GM12878 (cell line): ENCODE results near the gene MAML2. TPM values are rescaled to one million over a fixed set of nuclear protein-coding genes. Genes with fewer than 3 reads are reported as not detected.

Source experiments
- ATAC-seq: fragments of 200-7000 bp; cut with Tn5 transposase; 3 replicates; pipeline ENCODE4 v1.9.1; 2020; ENCODE audit warnings: mild to moderate bottlenecking, moderate library complexity
- BruUV-seq: library from RNA; stranded (reverse); fragments of 400-500 nt; replicated peaks from 2 replicates; lab custom pipeline; 2021; lab: Mats Ljungman, UMichigan
- CTCF ChIA-PET: fragments of 300-600 bp; sonication (Branson Sonifier 250); formaldehyde crosslinking; extraction: SDS; loops from one replicate; lab custom pipeline; 2021; ENCODE audit warnings: inconsistent platforms; lab: Yijun Ruan, JAX
- POLR2A ChIA-PET: fragments of 350-600 bp; formaldehyde crosslinking; extraction: SDS; loops from one replicate; lab custom pipeline; 2021; ENCODE audit warnings: inconsistent platforms; lab: Charles Lee
- RAD21 ChIA-PET: fragments of 300-600 bp; sonication (Branson Sonifier 250); formaldehyde crosslinking; loops from one replicate; lab custom pipeline; 2023; ENCODE audit warnings: antibody characterized with exemption; ENCODE audit not compliant: unreplicated experiment; lab: Charles Lee
- SMC1A ChIA-PET: fragments of 300-600 bp; sonication (Branson Sonifier 250); formaldehyde crosslinking; loops from one replicate; lab custom pipeline; 2023; ENCODE audit not compliant: unreplicated experiment, uncharacterized antibody; lab: Charles Lee
- DNase-seq: peaks from one replicate; pipeline ENCODE4 v3.0.0-alpha.2; 2011; ENCODE audit warnings: low read depth, low spot score
- FAIRE-seq: peaks from 3 replicates; lab custom pipeline; 2011; peaks lifted over from hg19 to GRCh38; lab: Jason Lieb, UNC
- H2AFZ ChIP-seq: 2 replicates; pipeline ENCODE4 v1.6.0; 2011; ENCODE audit warnings: low read depth, low read length, control low read depth; ENCODE audit not compliant: control insufficient read depth
- H3K27ac ChIP-seq: 2 replicates; pipeline ENCODE4 v1.5.1; 2011; ENCODE audit warnings: control low read depth; ENCODE audit not compliant: control insufficient read depth, insufficient read depth
- H3K27me3 ChIP-seq, 2 experiments: replicated peaks in 1 of 2; 2 replicates each; pipeline versions ENCODE4 v1.6.0 to v1.6.1; 2011; ENCODE audit warnings: low read length in 1 of 2; ENCODE audit not compliant: control insufficient read depth in 2 of 2, insufficient read depth in 2 of 2
- H3K36me3 ChIP-seq, 2 experiments: 2 replicates each; pipeline ENCODE4 v1.5.1; 2011; ENCODE audit warnings: low read length in 1 of 2; ENCODE audit not compliant: control insufficient read depth in 2 of 2, insufficient read depth in 2 of 2
- H3K4me1 ChIP-seq: 2 replicates; pipeline ENCODE4 v1.6.1; 2011; ENCODE audit warnings: mild to moderate bottlenecking, low read length, moderate library complexity, mixed read lengths; ENCODE audit not compliant: control insufficient read depth, insufficient read depth
- H3K4me2 ChIP-seq: 2 replicates; pipeline ENCODE4 v1.6.0; 2011; ENCODE audit warnings: control low read depth; ENCODE audit not compliant: control insufficient read depth, insufficient read depth
- H3K4me3 ChIP-seq: fragments of 200-600 bp; sonication (generic); 2 replicates; pipeline ENCODE4 v1.5.1; 2016
- H3K79me2 ChIP-seq: 2 replicates; pipeline ENCODE4 v1.6.0; 2011; ENCODE audit warnings: low read length; ENCODE audit not compliant: control insufficient read depth, insufficient read depth
- H3K9ac ChIP-seq: 2 replicates; pipeline ENCODE4 v1.8.0; 2011; ENCODE audit warnings: low read length, control low read depth, mixed read lengths; ENCODE audit not compliant: control insufficient read depth, insufficient read depth
- H3K9me3 ChIP-seq: replicated peaks from 3 replicates; pipeline ENCODE4 v1.5.1; 2011; ENCODE audit warnings: mild to moderate bottlenecking, low read length; ENCODE audit not compliant: control insufficient read depth, insufficient read depth
- H4K20me1 ChIP-seq: 2 replicates; pipeline ENCODE4 v1.6.0; 2011; ENCODE audit not compliant: control insufficient read depth, insufficient read depth
- JUNB ChIP-seq: IDR thresholded peaks from 2 replicates; pipeline ENCODE4 v1.6.1; 2016; ENCODE audit warnings: antibody characterized with exemption, mild to moderate bottlenecking
- MEF2A ChIP-seq: IDR thresholded peaks from 2 replicates; pipeline ENCODE4 v1.6.1; 2011; ENCODE audit warnings: low read depth, mild to moderate bottlenecking, low read length, moderate library complexity; ENCODE audit not compliant: insufficient read depth
- RBBP5 ChIP-seq: fragments of 200-600 bp; sonication (generic); conservative IDR thresholded peaks from 2 replicates; pipeline ENCODE4 v1.6.1; 2016
- RUNX3 ChIP-seq: IDR thresholded peaks from 2 replicates; pipeline ENCODE4 v1.6.1; 2012; ENCODE audit warnings: low read length, inconsistent platforms
- ZBTB33 ChIP-seq: fragments of 450-650 bp; IDR thresholded peaks from 2 replicates; pipeline ENCODE4 v1.6.1; 2017; ENCODE audit warnings: mild to moderate bottlenecking
- WGBS: methylation state at CpG from one replicate; pipeline ENCODE4 v1.1.6; 2016; ENCODE audit warnings: low lambda C conversion rate; ENCODE audit not compliant: insufficient replicate concordance, insufficient coverage; ENCODE audit errors: missing lambda C conversion rate; 5-methylcytosine and 5-hydroxymethylcytosine counted together
- in situ Hi-C: fragments of 300-500 bp; cut with MboI; formaldehyde crosslinking; loops from 9 replicates; pipeline ENCODE4 v1.14.3; 2018; ENCODE audit warnings: mixed read lengths
- intact Hi-C: fragments of 100-400 bp; cut with micrococcal nuclease; formaldehyde crosslinking; loops from one replicate; pipeline ENCODE4 v1.14.2; 2022; ENCODE audit not compliant: unreplicated experiment
- polyA plus RNA-seq, 11 experiments: library from polyadenylated mRNA; depleted of rRNA in 4 of 11; unstranded in 6 of 11; stranded (reverse) in 5 of 11; fragments of >200 nt; fragmentation: Nextera tagmentation in 4 of 11; fragmentation: Illumina TruSeq in 1 of 11; extraction: Ambion mirVana in 4 of 11; extraction: Trizol in 1 of 11; gene quantifications; 1 replicate in 1 of 11; 2 replicates in 10 of 11; pipeline versions ENCODE4 v1.2.1 to v1.2.3, GENCODE V29; 2011 to 2016; ENCODE audit warnings: inconsistent platforms in 2 of 11, missing spikeins in 2 of 11, low read depth in 1 of 11
- total RNA-seq, 4 experiments: library from RNA; depleted of rRNA in 3 of 4; stranded (reverse); fragments of >200 nt in 3 of 4; fragmentation: Illumina TruSeq in 1 of 4; extraction: Trizol in 1 of 4; gene quantifications; 2 replicates each; pipeline versions ENCODE4 v1.2.1 to v1.2.3, GENCODE V29; 2013 to 2021
- TF ChIP-seq, protein P1 (sequence below), 3 experiments: IDR thresholded peaks in 2 of 3; conservative IDR thresholded peaks in 1 of 3; 2 replicates each; pipeline ENCODE4 v1.5.1; 2011; ENCODE audit warnings: low read depth in 3 of 3, low read length in 3 of 3, mild to moderate bottlenecking in 3 of 3, control low read depth in 2 of 3, moderate library complexity in 2 of 3, inconsistent platforms in 1 of 3, mixed read lengths in 1 of 3; ENCODE audit not compliant: control insufficient read depth in 2 of 3, insufficient read depth in 1 of 3; ENCODE audit errors: extremely low read depth in 1 of 3

Gene MAML2
- total and polyA plus RNA-seq, 10 of the 15 experiments (the other 5 are each of a cell fraction or from before 2014, with no cell fraction given) = 2.5 to 15.1 (median 12.0) TPM

- no peak overlapping the region for H3K27ac ChIP-seq
- BruUV-seq = no TSS peak
- H3K79me2 ChIP-seq = peaks cover 4% of the 10 kb centered on the region
- no peaks in the 10 kb centered on the region for H3K27me3 ChIP-seq
- TF ChIP-seq RUNX3 = peak; percentile 18; the same call in 1 of the 2 replicates
- TF ChIP-seq, protein P1, sequence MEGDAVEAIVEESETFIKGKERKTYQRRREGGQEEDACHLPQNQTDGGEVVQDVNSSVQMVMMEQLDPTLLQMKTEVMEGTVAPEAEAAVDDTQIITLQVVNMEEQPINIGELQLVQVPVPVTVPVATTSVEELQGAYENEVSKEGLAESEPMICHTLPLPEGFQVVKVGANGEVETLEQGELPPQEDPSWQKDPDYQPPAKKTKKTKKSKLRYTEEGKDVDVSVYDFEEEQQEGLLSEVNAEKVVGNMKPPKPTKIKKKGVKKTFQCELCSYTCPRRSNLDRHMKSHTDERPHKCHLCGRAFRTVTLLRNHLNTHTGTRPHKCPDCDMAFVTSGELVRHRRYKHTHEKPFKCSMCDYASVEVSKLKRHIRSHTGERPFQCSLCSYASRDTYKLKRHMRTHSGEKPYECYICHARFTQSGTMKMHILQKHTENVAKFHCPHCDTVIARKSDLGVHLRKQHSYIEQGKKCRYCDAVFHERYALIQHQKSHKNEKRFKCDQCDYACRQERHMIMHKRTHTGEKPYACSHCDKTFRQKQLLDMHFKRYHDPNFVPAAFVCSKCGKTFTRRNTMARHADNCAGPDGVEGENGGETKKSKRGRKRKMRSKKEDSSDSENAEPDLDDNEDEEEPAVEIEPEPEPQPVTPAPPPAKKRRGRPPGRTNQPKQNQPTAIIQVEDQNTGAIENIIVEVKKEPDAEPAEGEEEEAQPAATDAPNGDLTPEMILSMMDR (IDR thresholded peaks at IDR 0.05 in 2 of 3, conservative IDR thresholded peaks at IDR 0.05 in 1 of 3; ENCODE audit: control insufficient read depth in 2 of 3, extremely low read depth in 1 of 3, insufficient read depth in 1 of 3, low read depth in 3 of 3, low read length in 3 of 3) = no peak
- peaks cover 7% of the 10 kb centered on the region; the same call in 1 of the 2 replicates for H3K4me1 ChIP-seq
- H3K36me3 ChIP-seq = no peaks in the 10 kb centered on the region; a peak in 1 of 4 replicates
- H3K9ac ChIP-seq = no peak overlapping the region
- ChIA-PET CTCF (interaction anchor here (1.3 kb wide), 2 partner anchors 9 to 209 kb away, joined by 3 to 4 read pairs; no protein-coding TSS in a partner anchor), POLR2A (interaction anchor here (0.6 to 0.8 kb wide), 2 partner anchors 13 to 23 kb away, joined by 3 to 7 read pairs; no protein-coding TSS in a partner anchor), SMC1A (interaction anchor here (0.9 to 2.0 kb wide), 5 partner anchors 9 to 24 kb away, joined by 3 to 6 read pairs (median 4); no protein-coding TSS in a partner anchor), RAD21 (interaction anchor here (1.2 to 1.3 kb wide), 2 partner anchors 21 to 59 kb away, joined by 3 to 5 read pairs; no protein-coding TSS in a partner anchor)
- DNase-seq = no peak
- WGBS = 0% methylated on average over 1 of the region's 1 CpG
- H3K9me3 ChIP-seq = no peaks in the 10 kb centered on the region
- peak; percentile 70 for ATAC-seq
- H2AFZ ChIP-seq = no peak overlapping the region
- H3K4me2 ChIP-seq = no peak overlapping the region
- no peak for FAIRE-seq
- intact Hi-C loops = no loop called here
- H4K20me1 ChIP-seq = no peaks in the 10 kb centered on the region
- in situ Hi-C loops = no loop called here
- H3K4me3 ChIP-seq = no peak overlapping the region
Observed at GRCh38 chr11:96134602-96135001, 208.4 kb downstream of the MAML2 start.

DNA sequence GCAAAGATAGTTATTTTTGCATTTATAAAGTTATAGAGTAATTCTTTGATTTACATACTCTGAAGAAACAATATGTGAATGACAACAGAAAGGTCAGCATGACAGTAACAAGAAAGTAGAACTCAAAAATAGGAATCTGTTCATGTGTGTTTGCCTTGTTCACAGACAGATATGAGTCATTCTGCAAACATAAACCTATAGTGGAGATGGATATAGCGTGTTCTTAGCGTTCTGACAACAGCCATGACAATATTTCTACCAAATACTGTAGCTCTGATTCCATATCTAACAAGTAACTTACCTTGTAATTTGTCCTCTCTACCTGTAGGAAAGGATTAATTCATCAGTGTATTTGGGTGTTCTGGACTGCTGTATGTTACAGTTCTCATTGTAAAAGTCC is 210.6 kb downstream of the MAML2 start:
- POLR2A ChIA-PET = no interaction called here
- RAD21 ChIA-PET = no interaction called here
- H3K27me3 ChIP-seq = no peaks in the 10 kb centered on the region
- no peak for TF ChIP-seq RBBP5
- peak; percentile 81 for TF ChIP-seq JUNB
- TF ChIP-seq ZBTB33 = peak; percentile 30; the same call in 1 of the 2 replicates
- TF ChIP-seq RUNX3 = peak; percentile 12; the same call in 1 of the 2 replicates
- TF ChIP-seq MEF2A = 0 out of 2 replicates have a peak, but pooled peaks have one; percentile 11
- no peaks in the 10 kb centered on the region; a peak in 1 of 4 replicates for H3K36me3 ChIP-seq
- no peak overlapping the region for H3K9ac ChIP-seq
- 100% methylated on average over 2 of the region's 2 CpGs for WGBS
- peaks cover 3% of the 10 kb centered on the region for H3K79me2 ChIP-seq
- H3K27ac ChIP-seq = no peak overlapping the region
- SMC1A ChIA-PET = no interaction called here
- in situ Hi-C loops (no loop called here), intact Hi-C loops (no loop called here)
- H3K4me3 ChIP-seq = no peak overlapping the region
- DNase-seq (no peak), ATAC-seq (peak; percentile 56), FAIRE-seq (no peak)
- no peaks in the 10 kb centered on the region for H4K20me1 ChIP-seq
- no peaks in the 10 kb centered on the region for H3K9me3 ChIP-seq
- H3K4me1 ChIP-seq = peaks cover 13% of the 10 kb centered on the region; the same call in 1 of the 2 replicates
- no TSS peak for BruUV-seq
- CTCF ChIA-PET = interaction anchor here (0.9 kb wide), 1 partner anchor 10 kb away, joined by 4 read pairs; no protein-coding TSS in a partner anchor
- no peak overlapping the region for H2AFZ ChIP-seq
- H3K4me2 ChIP-seq = no peak overlapping the region
